ENCODE data around the gene PERCC1.

Gene PERCC1

GRCh38 chr16:1458336-1458976, 27.6 kb downstream of the PERCC1 start:
- Histone ChIP-seq H3K27ac (ENCODE audit: insufficient read depth, low read length, poor library complexity, severe bottlenecking) (no peak overlapping the region), H3K36me3 (ENCODE audit: control insufficient read depth, insufficient read depth, low read length) (peaks cover 42% of the 10 kb centered on the region), H3K4me3 (ENCODE audit: insufficient read depth, low read depth, low read length, poor library complexity, severe bottlenecking) (no peak overlapping the region), H3K4me1 (ENCODE audit: control insufficient read depth, insufficient read depth, low read length, poor library complexity, severe bottlenecking) (no peaks in the 10 kb centered on the region), H3K27me3 (replicated peaks; ENCODE audit: control insufficient read depth, insufficient read depth, low read length, poor library complexity, severe bottlenecking) (no peaks in the 10 kb centered on the region), H3K9me3 (ENCODE audit: control insufficient read depth, low read length) (no peaks in the 10 kb centered on the region)
- no peak for DNase-seq

GRCh38 chr16:1458977-1459341, 28.1 kb downstream of the PERCC1 start:
- H3K36me3 ChIP-seq (ENCODE audit: control insufficient read depth, insufficient read depth, low read length), result peaks cover 37% of the 10 kb centered on the region
- DNase-seq, result no peak
- no peaks in the 10 kb centered on the region for H3K4me1 ChIP-seq (ENCODE audit: control insufficient read depth, insufficient read depth, low read length, poor library complexity, severe bottlenecking)
- H3K27ac ChIP-seq (ENCODE audit: insufficient read depth, low read length, poor library complexity, severe bottlenecking), result no peak overlapping the region
- no peaks in the 10 kb centered on the region for H3K27me3 ChIP-seq (replicated peaks; ENCODE audit: control insufficient read depth, insufficient read depth, low read length, poor library complexity, severe bottlenecking)
- no peak overlapping the region for H3K4me3 ChIP-seq (ENCODE audit: insufficient read depth, low read depth, low read length, poor library complexity, severe bottlenecking)
- H3K9me3 ChIP-seq (ENCODE audit: control insufficient read depth, low read length), result no peaks in the 10 kb centered on the region

DNA sequence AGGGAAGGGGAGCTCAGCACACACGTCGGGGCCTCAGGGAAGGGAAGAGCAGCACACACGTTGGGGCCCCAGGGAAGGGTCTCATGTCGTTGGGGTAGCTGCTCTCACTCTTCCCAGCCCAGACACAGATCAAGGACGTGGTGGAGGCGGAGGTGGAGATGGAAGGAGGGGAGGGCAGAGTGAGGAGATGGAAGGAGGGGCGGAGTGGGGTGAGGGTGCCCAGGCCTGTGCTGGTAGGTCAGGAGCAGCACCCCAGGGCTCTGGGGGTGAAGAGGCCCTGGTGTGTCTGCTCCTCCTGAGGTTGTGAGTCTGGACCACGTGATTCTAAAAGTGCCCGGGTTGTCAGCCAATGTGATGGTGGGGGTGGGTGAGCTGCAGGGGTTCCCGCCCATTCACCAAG, 29.1 kb downstream of the PERCC1 start:
- DNase-seq, result no peak

GRCh38 chr16:1460602-1461138, 29.8 kb downstream of the PERCC1 start:
- Histone ChIP-seq H3K36me3 (ENCODE audit: control insufficient read depth, insufficient read depth, low read length) (peaks cover 28% of the 10 kb centered on the region), H3K27ac (ENCODE audit: insufficient read depth, low read length, poor library complexity, severe bottlenecking) (no peak overlapping the region), H3K4me1 (ENCODE audit: control insufficient read depth, insufficient read depth, low read length, poor library complexity, severe bottlenecking) (no peaks in the 10 kb centered on the region), H3K27me3 (replicated peaks; ENCODE audit: control insufficient read depth, insufficient read depth, low read length, poor library complexity, severe bottlenecking) (no peaks in the 10 kb centered on the region), H3K4me3 (ENCODE audit: insufficient read depth, low read depth, low read length, poor library complexity, severe bottlenecking) (no peak overlapping the region), H3K9me3 (ENCODE audit: control insufficient read depth, low read length) (no peaks in the 10 kb centered on the region)
- DNase-seq, result no peak

More for the DNA sequence above, 29.1 kb downstream of the PERCC1 start:
- H3K36me3 ChIP-seq (ENCODE audit: control insufficient read depth, insufficient read depth, low read length), result peaks cover 31% of the 10 kb centered on the region
- no peak overlapping the region for H3K4me3 ChIP-seq (ENCODE audit: insufficient read depth, low read depth, low read length, poor library complexity, severe bottlenecking)
- H3K4me1 ChIP-seq (ENCODE audit: control insufficient read depth, insufficient read depth, low read length, poor library complexity, severe bottlenecking), result no peaks in the 10 kb centered on the region
- no peak overlapping the region for H3K27ac ChIP-seq (ENCODE audit: insufficient read depth, low read length, poor library complexity, severe bottlenecking)
- H3K27me3 ChIP-seq (replicated peaks; ENCODE audit: control insufficient read depth, insufficient read depth, low read length, poor library complexity, severe bottlenecking), result no peaks in the 10 kb centered on the region
- H3K9me3 ChIP-seq (ENCODE audit: control insufficient read depth, low read length), result no peaks in the 10 kb centered on the region

- no peaks in the 10 kb centered on the region for H3K27me3 ChIP-seq (replicated peaks; ENCODE audit: control insufficient read depth, insufficient read depth, low read length, poor library complexity, severe bottlenecking)
- no peaks in the 10 kb centered on the region for H3K9me3 ChIP-seq (ENCODE audit: control insufficient read depth, low read length)
- no peak overlapping the region for H3K4me3 ChIP-seq (ENCODE audit: insufficient read depth, low read depth, low read length, poor library complexity, severe bottlenecking)
- H3K4me1 ChIP-seq (ENCODE audit: control insufficient read depth, insufficient read depth, low read length, poor library complexity, severe bottlenecking), result no peaks in the 10 kb centered on the region
- DNase-seq, result no peak
- H3K36me3 ChIP-seq (ENCODE audit: control insufficient read depth, insufficient read depth, low read length), result peaks cover 24% of the 10 kb centered on the region
- no peak overlapping the region for H3K27ac ChIP-seq (ENCODE audit: insufficient read depth, low read length, poor library complexity, severe bottlenecking)
Observed at GRCh38 chr16:1461146-1461545, 30.3 kb downstream of the PERCC1 start.

- no peaks in the 10 kb centered on the region for H3K27me3 ChIP-seq (replicated peaks; ENCODE audit: control insufficient read depth, insufficient read depth, low read length, poor library complexity, severe bottlenecking)
- no peak overlapping the region for H3K4me3 ChIP-seq (ENCODE audit: insufficient read depth, low read depth, low read length, poor library complexity, severe bottlenecking)
- H3K27ac ChIP-seq (ENCODE audit: insufficient read depth, low read length, poor library complexity, severe bottlenecking), result no peak overlapping the region
- H3K9me3 ChIP-seq (ENCODE audit: control insufficient read depth, low read length), result no peaks in the 10 kb centered on the region
- H3K36me3 ChIP-seq (ENCODE audit: control insufficient read depth, insufficient read depth, low read length), result peaks cover 20% of the 10 kb centered on the region
- DNase-seq, result no peak
- H3K4me1 ChIP-seq (ENCODE audit: control insufficient read depth, insufficient read depth, low read length, poor library complexity, severe bottlenecking), result no peaks in the 10 kb centered on the region
Observed at GRCh38 chr16:1464196-1464893, 33.5 kb downstream of the PERCC1 start.

DNA sequence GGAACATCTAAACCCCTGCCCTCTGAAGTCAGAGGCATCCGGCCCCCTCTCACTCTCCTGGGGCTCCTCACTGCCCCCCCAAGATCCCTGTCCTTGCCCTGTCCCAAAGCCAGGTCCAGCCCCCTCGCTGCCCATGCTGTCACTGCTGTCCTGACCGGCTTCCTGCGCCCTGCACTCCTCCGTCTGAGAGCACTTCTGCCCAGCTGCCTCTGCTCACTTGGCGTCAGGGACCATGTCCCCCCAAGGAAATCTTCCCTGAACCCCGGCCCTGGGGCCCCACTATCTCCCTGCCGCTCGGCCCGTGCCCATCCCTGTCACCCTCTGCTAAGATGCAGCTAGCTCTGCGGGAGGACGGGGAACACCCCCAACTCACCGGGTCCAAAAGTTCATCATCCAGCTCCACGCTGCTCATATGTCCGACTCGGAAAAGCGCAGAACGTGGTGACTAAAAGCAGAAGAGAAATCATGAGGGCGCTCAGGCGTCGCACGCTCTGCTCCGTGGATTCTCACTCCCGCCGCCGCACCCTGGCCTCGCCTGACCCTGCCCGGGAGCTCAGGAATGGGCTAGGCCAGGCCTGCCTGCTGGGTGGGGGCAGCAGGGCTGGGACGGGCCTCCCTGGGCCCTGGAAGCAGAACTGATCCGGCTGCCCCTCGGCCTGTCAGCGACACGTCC, 34.2 kb downstream of the PERCC1 start:
- Histone ChIP-seq H3K27ac (ENCODE audit: insufficient read depth, low read length, poor library complexity, severe bottlenecking) (no peak overlapping the region), H3K36me3 (ENCODE audit: control insufficient read depth, insufficient read depth, low read length) (peaks cover 20% of the 10 kb centered on the region), H3K4me3 (ENCODE audit: insufficient read depth, low read depth, low read length, poor library complexity, severe bottlenecking) (no peak overlapping the region)

GRCh38 chr16:1465567-1465915, 34.7 kb downstream of the PERCC1 start:
- Histone ChIP-seq H3K4me3 (ENCODE audit: insufficient read depth, low read depth, low read length, poor library complexity, severe bottlenecking) (no peak overlapping the region), H3K27me3 (replicated peaks; ENCODE audit: control insufficient read depth, insufficient read depth, low read length, poor library complexity, severe bottlenecking) (no peaks in the 10 kb centered on the region), H3K36me3 (ENCODE audit: control insufficient read depth, insufficient read depth, low read length) (peaks cover 15% of the 10 kb centered on the region), H3K27ac (ENCODE audit: insufficient read depth, low read length, poor library complexity, severe bottlenecking) (no peak overlapping the region), H3K9me3 (ENCODE audit: control insufficient read depth, low read length) (no peaks in the 10 kb centered on the region), H3K4me1 (ENCODE audit: control insufficient read depth, insufficient read depth, low read length, poor library complexity, severe bottlenecking) (no peaks in the 10 kb centered on the region)
- DNase-seq, result no peak

More for the DNA sequence above, 34.2 kb downstream of the PERCC1 start:
- no peaks in the 10 kb centered on the region for H3K27me3 ChIP-seq (replicated peaks; ENCODE audit: control insufficient read depth, insufficient read depth, low read length, poor library complexity, severe bottlenecking)
- no peaks in the 10 kb centered on the region for H3K9me3 ChIP-seq (ENCODE audit: control insufficient read depth, low read length)
- no peak for DNase-seq
- no peaks in the 10 kb centered on the region for H3K4me1 ChIP-seq (ENCODE audit: control insufficient read depth, insufficient read depth, low read length, poor library complexity, severe bottlenecking)

DNA sequence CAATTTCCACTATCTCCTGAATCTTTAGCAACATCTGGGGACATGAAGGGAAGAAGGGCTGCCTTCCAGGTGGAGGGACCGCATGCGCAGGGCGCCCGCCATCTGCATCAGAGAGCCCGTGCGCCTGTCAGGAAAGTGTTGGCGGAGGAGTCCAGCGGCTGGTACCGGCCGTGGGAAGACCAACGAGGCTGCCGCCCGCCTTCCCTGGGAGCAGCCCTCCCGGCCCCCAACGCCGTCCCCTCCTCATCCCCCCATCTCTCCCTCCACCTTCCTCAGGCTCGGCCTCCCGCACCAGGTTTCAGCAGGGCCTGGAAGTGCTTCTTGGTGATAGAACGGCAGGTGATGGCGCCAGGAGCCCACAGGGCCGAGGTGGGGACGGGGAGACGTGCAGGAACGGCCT, 35.2 kb downstream of the PERCC1 start:
- Histone ChIP-seq H3K36me3 (ENCODE audit: control insufficient read depth, insufficient read depth, low read length) (peaks cover 10% of the 10 kb centered on the region), H3K27me3 (replicated peaks; ENCODE audit: control insufficient read depth, insufficient read depth, low read length, poor library complexity, severe bottlenecking) (no peaks in the 10 kb centered on the region), H3K9me3 (ENCODE audit: control insufficient read depth, low read length) (no peaks in the 10 kb centered on the region), H3K27ac (ENCODE audit: insufficient read depth, low read length, poor library complexity, severe bottlenecking) (no peak overlapping the region), H3K4me1 (ENCODE audit: control insufficient read depth, insufficient read depth, low read length, poor library complexity, severe bottlenecking) (no peaks in the 10 kb centered on the region), H3K4me3 (ENCODE audit: insufficient read depth, low read depth, low read length, poor library complexity, severe bottlenecking) (no peak overlapping the region)
- DNase-seq, result no peak

GRCh38 chr16:1466968-1467521, 36.2 kb downstream of the PERCC1 start:
- H3K4me1 ChIP-seq (ENCODE audit: control insufficient read depth, insufficient read depth, low read length, poor library complexity, severe bottlenecking), result no peaks in the 10 kb centered on the region
- H3K36me3 ChIP-seq (ENCODE audit: control insufficient read depth, insufficient read depth, low read length), result peaks cover 5% of the 10 kb centered on the region
- H3K27me3 ChIP-seq (replicated peaks; ENCODE audit: control insufficient read depth, insufficient read depth, low read length, poor library complexity, severe bottlenecking), result no peaks in the 10 kb centered on the region
- H3K27ac ChIP-seq (ENCODE audit: insufficient read depth, low read length, poor library complexity, severe bottlenecking), result no peak overlapping the region
- H3K9me3 ChIP-seq (ENCODE audit: control insufficient read depth, low read length), result no peaks in the 10 kb centered on the region
- no peak for DNase-seq
- no peak overlapping the region for H3K4me3 ChIP-seq (ENCODE audit: insufficient read depth, low read depth, low read length, poor library complexity, severe bottlenecking)

Measured in effector memory CD4-positive, alpha-beta T cell (primary cell).